ENCODE data around the gene HHAT.
A peak's percentile ranks its signal among the peaks of the same experiment; 100 is the strongest.

Gene HHAT

GRCh38 chr1:210359255-210359654 lies 30.6 kb downstream of the HHAT start:
- no peak for DNase-seq (ENCODE audit: low read depth in 2 of 2)

- DNase-seq (ENCODE audit: low read depth in 2 of 2), result no peak
These were observed 32.3 kb downstream of the HHAT start for GRCh38 chr1:210360852-210361477.

GRCh38 chr1:210361665-210362064 lies 33.0 kb downstream of the HHAT start:
- DNase-seq (ENCODE audit: low read depth in 2 of 2), result no peak

- no peak for DNase-seq (ENCODE audit: low read depth in 2 of 2)
These were observed 33.8 kb downstream of the HHAT start for GRCh38 chr1:210362526-210362925.

- DNase-seq (ENCODE audit: low read depth in 2 of 2), result no peak
These were observed 34.4 kb downstream of the HHAT start for GRCh38 chr1:210363119-210363518.

GRCh38 chr1:210364479-210364878 lies 35.8 kb downstream of the HHAT start:
- no peak for DNase-seq (ENCODE audit: low read depth in 2 of 2)

- DNase-seq (ENCODE audit: low read depth in 2 of 2), result no peak
These were observed 38.1 kb downstream of the HHAT start for GRCh38 chr1:210366767-210367166.

GRCh38 chr1:210367566-210367965 lies 38.9 kb downstream of the HHAT start:
- no peak for DNase-seq (ENCODE audit: low read depth in 2 of 2)

- no peak for DNase-seq (ENCODE audit: low read depth in 2 of 2)
These were observed 40.7 kb downstream of the HHAT start for GRCh38 chr1:210369425-210369824.

- no peak for DNase-seq (ENCODE audit: low read depth in 2 of 2)
These were observed 43.2 kb downstream of the HHAT start for GRCh38 chr1:210371916-210372315.

- DNase-seq (ENCODE audit: low read depth in 2 of 2), result no peak
These were observed 43.8 kb downstream of the HHAT start for GRCh38 chr1:210372491-210372890.

GRCh38 chr1:210372931-210373627 lies 44.4 kb downstream of the HHAT start:
- DNase-seq (ENCODE audit: low read depth in 2 of 2), result no peak

- no peak for DNase-seq (ENCODE audit: low read depth in 2 of 2)
These were observed 44.9 kb downstream of the HHAT start for GRCh38 chr1:210373628-210373877.

- DNase-seq (ENCODE audit: low read depth in 2 of 2), result peak; percentile 2 to 36
These were observed 45.3 kb downstream of the HHAT start for GRCh38 chr1:210373878-210374599.

- DNase-seq (ENCODE audit: low read depth in 2 of 2), result no peak
These were observed 45.9 kb downstream of the HHAT start for GRCh38 chr1:210374600-210374953.

- DNase-seq (ENCODE audit: low read depth in 2 of 2), result no peak
These were observed 48.2 kb downstream of the HHAT start for GRCh38 chr1:210376836-210377372.

GRCh38 chr1:210377731-210378333 lies 49.1 kb downstream of the HHAT start:
- DNase-seq (ENCODE audit: low read depth in 2 of 2), result no peak

GRCh38 chr1:210378736-210379135 lies 50.0 kb downstream of the HHAT start:
- DNase-seq (ENCODE audit: low read depth in 2 of 2), result no peak

- no peak for DNase-seq (ENCODE audit: low read depth in 2 of 2)
These were observed 53.2 kb downstream of the HHAT start for GRCh38 chr1:210381934-210382333.

GRCh38 chr1:210384625-210385024 lies 55.9 kb downstream of the HHAT start:
- no peak for DNase-seq (ENCODE audit: low read depth in 2 of 2)

- no peak for DNase-seq (ENCODE audit: low read depth in 2 of 2)
These were observed 56.5 kb downstream of the HHAT start for GRCh38 chr1:210385228-210385627.

GRCh38 chr1:210394281-210394821 lies 65.6 kb downstream of the HHAT start:
- DNase-seq (ENCODE audit: low read depth in 2 of 2), result no peak
